Measurements from ENCODE around the gene ETV1. TPM values are rescaled to one million over a fixed set of nuclear protein-coding genes. Genes with fewer than 3 reads are reported as not detected.

ETV1 gene
- total and polyA plus RNA-seq, 4 donors = 1.2 to 4.3 (median 3.6) TPM

DNA sequence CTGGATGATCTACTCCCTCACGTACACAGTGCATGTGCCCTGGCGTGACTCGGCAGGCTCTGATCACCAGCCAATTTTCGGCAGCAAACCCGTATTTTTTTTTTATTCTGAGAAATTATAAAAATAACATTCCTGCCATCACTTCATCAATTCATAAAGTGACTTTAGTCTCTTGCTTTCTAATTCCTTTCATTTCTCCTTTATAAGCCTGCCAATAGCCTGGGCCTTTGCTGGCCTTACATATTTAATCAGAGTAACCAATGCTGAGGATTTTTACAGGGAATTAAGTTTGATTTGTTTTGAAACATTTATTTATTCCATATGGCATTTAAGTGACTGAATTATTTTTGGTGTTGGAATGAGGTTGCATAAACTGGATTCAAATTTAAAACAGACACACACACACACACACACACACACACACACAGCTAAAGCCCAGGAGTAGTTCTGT is 140.8 kb downstream of the ETV1 start:
- Histone ChIP-seq H3K9ac (ENCODE audit: low read depth in 1 of 2, low read length in 2 of 2) (no peak overlapping the region), H3K9me3 (ENCODE audit: control insufficient read depth in 4 of 4, low read length in 3 of 4) (no peaks in the 10 kb centered on the region), H3K27me3 (ENCODE audit: control insufficient read depth in 4 of 4, insufficient read depth in 4 of 4, low read length in 3 of 4) (no peaks in the 10 kb centered on the region), H3K4me1 (ENCODE audit: control insufficient read depth in 4 of 4, insufficient read depth in 4 of 4, low read length in 3 of 4) (no peaks in the 10 kb centered on the region), H3K27ac (ENCODE audit: low read depth in 1 of 2, low read length in 2 of 2) (no peak overlapping the region), H3K36me3 (ENCODE audit: control insufficient read depth in 4 of 4, insufficient read depth in 3 of 4, low read depth in 1 of 4, low read length in 3 of 4) (no peaks in the 10 kb centered on the region), H3K4me3 (ENCODE audit: low read depth in 1 of 3, low read length in 3 of 3) (no peak overlapping the region)
- 89% methylated on average over 5 of the region's 5 CpGs for WGBS
- TF ChIP-seq NR2F2 (IDR thresholded peaks at IDR 0.05) (no peak), SP1 (IDR thresholded peaks at IDR 0.05) (no peak), RXRA (IDR thresholded peaks at IDR 0.05) (no peak), GABPA (IDR thresholded peaks at IDR 0.05 in 1 of 2, conservative IDR thresholded peaks at IDR 0.05 in 1 of 2) (no peak), EGR1 (IDR thresholded peaks at IDR 0.05; ENCODE audit: low read depth in 2 of 2) (no peak), HNF4G (IDR thresholded peaks at IDR 0.05) (no peak), ATF3 (IDR thresholded peaks at IDR 0.05) (no peak), TAF1 (conservative IDR thresholded peaks at IDR 0.05) (no peak)
- TF ChIP-seq, protein P1, sequence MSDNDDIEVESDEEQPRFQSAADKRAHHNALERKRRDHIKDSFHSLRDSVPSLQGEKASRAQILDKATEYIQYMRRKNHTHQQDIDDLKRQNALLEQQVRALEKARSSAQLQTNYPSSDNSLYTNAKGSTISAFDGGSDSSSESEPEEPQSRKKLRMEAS (IDR thresholded peaks at IDR 0.05) = no peak
- TF ChIP-seq, protein P2, sequence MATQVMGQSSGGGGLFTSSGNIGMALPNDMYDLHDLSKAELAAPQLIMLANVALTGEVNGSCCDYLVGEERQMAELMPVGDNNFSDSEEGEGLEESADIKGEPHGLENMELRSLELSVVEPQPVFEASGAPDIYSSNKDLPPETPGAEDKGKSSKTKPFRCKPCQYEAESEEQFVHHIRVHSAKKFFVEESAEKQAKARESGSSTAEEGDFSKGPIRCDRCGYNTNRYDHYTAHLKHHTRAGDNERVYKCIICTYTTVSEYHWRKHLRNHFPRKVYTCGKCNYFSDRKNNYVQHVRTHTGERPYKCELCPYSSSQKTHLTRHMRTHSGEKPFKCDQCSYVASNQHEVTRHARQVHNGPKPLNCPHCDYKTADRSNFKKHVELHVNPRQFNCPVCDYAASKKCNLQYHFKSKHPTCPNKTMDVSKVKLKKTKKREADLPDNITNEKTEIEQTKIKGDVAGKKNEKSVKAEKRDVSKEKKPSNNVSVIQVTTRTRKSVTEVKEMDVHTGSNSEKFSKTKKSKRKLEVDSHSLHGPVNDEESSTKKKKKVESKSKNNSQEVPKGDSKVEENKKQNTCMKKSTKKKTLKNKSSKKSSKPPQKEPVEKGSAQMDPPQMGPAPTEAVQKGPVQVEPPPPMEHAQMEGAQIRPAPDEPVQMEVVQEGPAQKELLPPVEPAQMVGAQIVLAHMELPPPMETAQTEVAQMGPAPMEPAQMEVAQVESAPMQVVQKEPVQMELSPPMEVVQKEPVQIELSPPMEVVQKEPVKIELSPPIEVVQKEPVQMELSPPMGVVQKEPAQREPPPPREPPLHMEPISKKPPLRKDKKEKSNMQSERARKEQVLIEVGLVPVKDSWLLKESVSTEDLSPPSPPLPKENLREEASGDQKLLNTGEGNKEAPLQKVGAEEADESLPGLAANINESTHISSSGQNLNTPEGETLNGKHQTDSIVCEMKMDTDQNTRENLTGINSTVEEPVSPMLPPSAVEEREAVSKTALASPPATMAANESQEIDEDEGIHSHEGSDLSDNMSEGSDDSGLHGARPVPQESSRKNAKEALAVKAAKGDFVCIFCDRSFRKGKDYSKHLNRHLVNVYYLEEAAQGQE (IDR thresholded peaks at IDR 0.05) = no peak
- TF ChIP-seq, protein P3, sequence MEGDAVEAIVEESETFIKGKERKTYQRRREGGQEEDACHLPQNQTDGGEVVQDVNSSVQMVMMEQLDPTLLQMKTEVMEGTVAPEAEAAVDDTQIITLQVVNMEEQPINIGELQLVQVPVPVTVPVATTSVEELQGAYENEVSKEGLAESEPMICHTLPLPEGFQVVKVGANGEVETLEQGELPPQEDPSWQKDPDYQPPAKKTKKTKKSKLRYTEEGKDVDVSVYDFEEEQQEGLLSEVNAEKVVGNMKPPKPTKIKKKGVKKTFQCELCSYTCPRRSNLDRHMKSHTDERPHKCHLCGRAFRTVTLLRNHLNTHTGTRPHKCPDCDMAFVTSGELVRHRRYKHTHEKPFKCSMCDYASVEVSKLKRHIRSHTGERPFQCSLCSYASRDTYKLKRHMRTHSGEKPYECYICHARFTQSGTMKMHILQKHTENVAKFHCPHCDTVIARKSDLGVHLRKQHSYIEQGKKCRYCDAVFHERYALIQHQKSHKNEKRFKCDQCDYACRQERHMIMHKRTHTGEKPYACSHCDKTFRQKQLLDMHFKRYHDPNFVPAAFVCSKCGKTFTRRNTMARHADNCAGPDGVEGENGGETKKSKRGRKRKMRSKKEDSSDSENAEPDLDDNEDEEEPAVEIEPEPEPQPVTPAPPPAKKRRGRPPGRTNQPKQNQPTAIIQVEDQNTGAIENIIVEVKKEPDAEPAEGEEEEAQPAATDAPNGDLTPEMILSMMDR (IDR thresholded peaks at IDR 0.05; ENCODE audit: low read depth, low read length, missing input control) = no peak
- DNase-seq (ENCODE audit: low spot score) = no peak

DNA sequence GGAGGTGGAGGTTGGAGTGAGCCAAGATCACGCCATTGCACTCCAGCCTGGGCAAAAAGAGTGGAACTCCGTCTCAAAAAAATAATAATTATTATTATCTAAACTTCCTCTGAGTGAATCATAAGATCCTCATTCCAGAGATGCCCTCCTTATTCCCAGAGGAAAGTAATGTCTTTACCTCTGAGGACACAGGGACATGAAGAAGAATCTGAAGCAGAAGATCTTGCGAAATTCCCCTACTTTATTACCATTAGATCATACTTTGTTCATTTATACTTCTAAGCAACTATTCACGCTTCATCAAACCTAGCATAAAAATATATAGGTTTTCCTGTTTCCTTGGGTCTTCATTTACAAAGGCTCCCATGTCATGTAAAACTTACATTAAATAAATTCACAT is 143.1 kb downstream of the ETV1 start:
- H3K36me3 ChIP-seq (ENCODE audit: control insufficient read depth in 4 of 4, insufficient read depth in 3 of 4, low read depth in 1 of 4, low read length in 3 of 4) = no peaks in the 10 kb centered on the region
- 91% methylated on average over 4 of the region's 4 CpGs for WGBS
- H3K27ac ChIP-seq (ENCODE audit: low read depth in 1 of 2, low read length in 2 of 2) = no peak overlapping the region
- no peak for DNase-seq (ENCODE audit: low spot score)
- no peak overlapping the region for H3K4me3 ChIP-seq (ENCODE audit: low read depth in 1 of 3, low read length in 3 of 3)
- no peaks in the 10 kb centered on the region for H3K4me1 ChIP-seq (ENCODE audit: control insufficient read depth in 4 of 4, insufficient read depth in 4 of 4, low read length in 3 of 4)
- no peak overlapping the region for H3K9ac ChIP-seq (ENCODE audit: low read depth in 1 of 2, low read length in 2 of 2)
- no peaks in the 10 kb centered on the region for H3K9me3 ChIP-seq (ENCODE audit: control insufficient read depth in 4 of 4, low read length in 3 of 4)
- H3K27me3 ChIP-seq (ENCODE audit: control insufficient read depth in 4 of 4, insufficient read depth in 4 of 4, low read length in 3 of 4) = no peaks in the 10 kb centered on the region
- TF ChIP-seq EGR1 (IDR thresholded peaks at IDR 0.05; ENCODE audit: low read depth in 2 of 2) (no peak), JUND (IDR thresholded peaks at IDR 0.05) (no peak), HNF4A (conservative IDR thresholded peaks at IDR 0.05) (no peak), YY1 (IDR thresholded peaks at IDR 0.05) (no peak), RAD21 (IDR thresholded peaks at IDR 0.05) (no peak), FOXA2 (IDR thresholded peaks at IDR 0.05) (no peak), SP1 (IDR thresholded peaks at IDR 0.05) (no peak), FOXA1 (IDR thresholded peaks at IDR 0.05) (no peak), GABPA (IDR thresholded peaks at IDR 0.05 in 1 of 2, conservative IDR thresholded peaks at IDR 0.05 in 1 of 2) (no peak), HNF4G (IDR thresholded peaks at IDR 0.05) (no peak), RXRA (IDR thresholded peaks at IDR 0.05) (no peak), TAF1 (conservative IDR thresholded peaks at IDR 0.05) (no peak), ATF3 (IDR thresholded peaks at IDR 0.05) (no peak), NR2F2 (IDR thresholded peaks at IDR 0.05) (no peak)
- TF ChIP-seq, protein P3 (IDR thresholded peaks at IDR 0.05; ENCODE audit: low read depth, low read length, missing input control) = no peak
- TF ChIP-seq, protein P2 (IDR thresholded peaks at IDR 0.05) = no peak
- TF ChIP-seq, protein P1 (IDR thresholded peaks at IDR 0.05) = no peak

Measured in liver (tissue), 9 donors.